AG10803 (cell line): ENCODE measurements around the gene KANK2.

ENCODE experiments used
- DNase-seq: peaks from one replicate; pipeline ENCODE4 v3.0.0; 2010; ENCODE audit warnings: low read depth
- H3K4me3 ChIP-seq: 2 replicates; pipeline ENCODE4 v1.5.1; 2011; ENCODE audit warnings: mild to moderate bottlenecking, low read length, control low read depth
- CTCF ChIP-seq: conservative IDR thresholded peaks from 2 replicates; pipeline ENCODE4 v1.5.1; 2011; ENCODE audit warnings: mild to moderate bottlenecking, low read length, control low read depth, inconsistent platforms

The KANK2 gene

GRCh38 chr19:11202488-11203193 lies 5.3 kb upstream of the KANK2 start:
- DNase-seq: no peak
- TF ChIP-seq CTCF: no peak
- no peak overlapping the region for H3K4me3 ChIP-seq

- no peak overlapping the region for H3K4me3 ChIP-seq
- no peak for DNase-seq
- no peak for TF ChIP-seq CTCF
Observed at GRCh38 chr19:11201791-11202190, 4.4 kb upstream of the KANK2 start.

- no peak for DNase-seq
- TF ChIP-seq CTCF: no peak
- H3K4me3 ChIP-seq: no peak overlapping the region
Observed at GRCh38 chr19:11200931-11201330, 3.6 kb upstream of the KANK2 start.

GRCh38 chr19:11200015-11200574 lies 2.8 kb upstream of the KANK2 start:
- TF ChIP-seq CTCF: no peak
- no peak overlapping the region for H3K4me3 ChIP-seq
- no peak for DNase-seq

- TF ChIP-seq CTCF: no peak
- DNase-seq: no peak
- no peak overlapping the region for H3K4me3 ChIP-seq
Observed at GRCh38 chr19:11199517-11199916, 2.2 kb upstream of the KANK2 start.

- no peak for TF ChIP-seq CTCF
- H3K4me3 ChIP-seq: no peak overlapping the region
- no peak for DNase-seq
Observed at GRCh38 chr19:11198769-11199424, 1.6 kb upstream of the KANK2 start.

- peak overlapping the region; percentile 38; the same call in 1 of the 2 replicates for H3K4me3 ChIP-seq
- no peak for DNase-seq
- TF ChIP-seq CTCF: no peak
Observed at GRCh38 chr19:11198175-11198534, 810 bp upstream of the KANK2 start.
